ENCODE measurements around the gene LOXL3. TPM values are rescaled to one million over a fixed set of nuclear protein-coding genes. Genes with fewer than 3 reads are reported as not detected.

LOXL3 gene
- total RNA-seq, 4 donors from 2014 or later: 7.2 to 13.2 (median 8.6) TPM

DNA sequence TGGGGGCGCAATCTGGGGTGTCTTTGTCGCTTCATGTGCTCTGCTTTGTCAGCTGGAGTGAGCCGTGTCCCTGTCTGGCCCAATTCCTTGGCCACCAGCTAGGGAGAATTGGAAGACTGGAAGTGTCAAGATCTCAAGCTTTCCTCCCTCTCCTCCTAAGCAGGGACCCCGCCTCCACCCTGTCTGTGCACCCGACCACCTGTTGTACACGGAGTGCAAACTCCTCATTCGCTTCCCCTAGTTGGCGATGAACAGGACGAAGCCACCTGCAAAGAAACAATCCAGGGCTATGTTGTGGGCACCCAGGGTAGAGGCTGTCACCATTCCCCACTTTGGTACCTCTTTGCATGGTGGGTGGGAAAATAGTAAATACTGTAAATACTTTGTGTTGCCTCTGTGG lies 26.0 kb downstream of the LOXL3 start:
- no peaks in the 10 kb centered on the region for H3K9me3 ChIP-seq
- peaks cover 2 to 44% (median 15%) of the 10 kb centered on the region in 3 donors for H3K4me1 ChIP-seq
- ATAC-seq: no peak
- TF ChIP-seq POLR2A (IDR thresholded peaks at IDR 0.05) (no peak), EP300 (IDR thresholded peaks at IDR 0.05) (no peak), POLR2AphosphoS5 (IDR thresholded peaks at IDR 0.05) (no peak)
- TF ChIP-seq, protein P1, sequence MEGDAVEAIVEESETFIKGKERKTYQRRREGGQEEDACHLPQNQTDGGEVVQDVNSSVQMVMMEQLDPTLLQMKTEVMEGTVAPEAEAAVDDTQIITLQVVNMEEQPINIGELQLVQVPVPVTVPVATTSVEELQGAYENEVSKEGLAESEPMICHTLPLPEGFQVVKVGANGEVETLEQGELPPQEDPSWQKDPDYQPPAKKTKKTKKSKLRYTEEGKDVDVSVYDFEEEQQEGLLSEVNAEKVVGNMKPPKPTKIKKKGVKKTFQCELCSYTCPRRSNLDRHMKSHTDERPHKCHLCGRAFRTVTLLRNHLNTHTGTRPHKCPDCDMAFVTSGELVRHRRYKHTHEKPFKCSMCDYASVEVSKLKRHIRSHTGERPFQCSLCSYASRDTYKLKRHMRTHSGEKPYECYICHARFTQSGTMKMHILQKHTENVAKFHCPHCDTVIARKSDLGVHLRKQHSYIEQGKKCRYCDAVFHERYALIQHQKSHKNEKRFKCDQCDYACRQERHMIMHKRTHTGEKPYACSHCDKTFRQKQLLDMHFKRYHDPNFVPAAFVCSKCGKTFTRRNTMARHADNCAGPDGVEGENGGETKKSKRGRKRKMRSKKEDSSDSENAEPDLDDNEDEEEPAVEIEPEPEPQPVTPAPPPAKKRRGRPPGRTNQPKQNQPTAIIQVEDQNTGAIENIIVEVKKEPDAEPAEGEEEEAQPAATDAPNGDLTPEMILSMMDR (IDR thresholded peaks at IDR 0.05): no peak
- H3K27ac ChIP-seq: no peak overlapping the region
- H3K36me3 ChIP-seq: peaks cover 0 to 45% of the 10 kb centered on the region in 2 donors
- H3K27me3 ChIP-seq: no peaks in the 10 kb centered on the region
- no peak overlapping the region for H3K4me3 ChIP-seq
- WGBS, 2 donors (ENCODE audit: low coverage in 1 of 2): 92 to 95% methylated on average over 3 to 5 of the region's 9 CpGs

DNA sequence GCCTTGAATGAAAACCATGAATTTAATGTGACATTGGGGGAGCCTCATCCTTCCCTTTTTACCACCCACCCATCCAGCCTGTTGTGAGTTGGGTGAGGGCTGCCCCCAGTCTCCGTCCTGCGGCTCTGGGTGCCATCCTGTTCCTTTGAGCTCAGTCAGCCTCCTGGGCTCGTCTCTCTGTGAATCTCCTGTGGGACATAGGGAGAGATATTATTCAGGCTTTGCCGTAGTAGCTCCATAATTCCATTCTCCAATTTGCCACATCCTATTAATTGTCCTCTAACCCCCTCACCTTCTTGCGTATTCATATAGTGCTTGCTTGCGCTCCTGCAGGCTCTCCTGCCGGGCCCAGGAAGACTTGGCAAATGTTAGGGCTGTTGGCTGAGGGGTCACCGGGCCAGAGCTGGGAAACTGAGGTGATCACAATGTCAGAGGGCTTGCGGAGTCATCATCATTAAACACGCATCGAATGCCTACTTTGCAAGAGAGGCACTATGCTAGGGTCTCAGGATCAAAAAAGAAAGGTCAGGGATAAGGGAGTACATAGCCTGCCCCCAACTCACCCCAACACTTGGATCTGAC lies 27.0 kb downstream of the LOXL3 start:
- WGBS, 2 donors (ENCODE audit: low coverage in 1 of 2): 83 to 96% methylated on average over 1 to 5 of the region's 11 CpGs

DNA sequence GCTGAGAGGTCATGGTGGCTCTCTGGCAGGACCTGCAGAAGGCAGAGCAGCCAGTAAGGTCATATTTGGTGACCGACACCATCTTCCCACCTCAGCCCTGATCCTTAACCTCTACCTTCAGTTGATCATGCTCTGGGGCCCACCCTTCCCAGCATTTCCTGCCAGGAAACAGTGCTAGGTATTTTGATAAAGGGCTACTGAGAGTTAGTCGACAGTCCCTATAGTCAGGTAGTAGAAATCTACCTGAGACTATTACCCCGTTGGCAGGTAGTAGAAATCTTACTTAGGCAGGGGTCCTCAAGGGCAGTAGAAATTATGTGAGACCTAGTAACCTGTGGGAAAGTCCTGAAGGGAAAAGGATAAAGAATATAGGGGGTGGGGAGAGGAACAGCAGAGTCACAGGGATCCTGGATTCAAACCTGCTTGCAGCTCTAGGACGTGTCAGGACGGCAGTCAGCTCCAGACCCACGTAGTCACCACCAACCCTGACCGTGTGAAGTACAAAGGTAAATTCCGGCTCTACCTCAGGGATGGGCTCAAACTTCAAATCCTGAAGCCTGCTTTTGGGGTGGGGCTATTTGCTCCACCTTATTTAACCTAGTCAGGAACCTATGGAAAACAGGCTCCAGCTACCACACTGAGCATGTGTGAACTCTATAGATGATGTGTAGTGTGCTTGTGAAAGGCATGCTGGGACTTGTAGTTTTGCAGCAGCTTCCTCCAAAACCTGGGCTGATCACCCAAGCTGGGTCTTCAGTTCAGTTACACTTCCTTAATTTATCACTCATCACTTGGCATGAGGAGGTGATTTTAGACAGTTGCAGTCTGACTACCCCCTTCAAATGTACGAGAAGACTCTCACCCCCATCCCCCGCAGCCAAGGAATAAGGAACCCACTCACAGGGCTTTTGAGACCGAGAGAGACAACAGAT lies 27.8 kb downstream of the LOXL3 start, which contains the start of gene DQX1:
TSS of gene DQX1 (minus strand) at position 515 of the 932 bp plus-strand sequence. CDS start at position 13, 502 bp downstream.
- Histone ChIP-seq H3K36me3 (peaks cover 0 to 31% of the 10 kb centered on the region in 2 donors), H3K4me1 (peaks cover 2 to 28% (median 10%) of the 10 kb centered on the region in 3 donors), H3K27ac (no peak within 1 kb of the TSS), H3K27me3 (peaks cover 5% of the 10 kb centered on the region), H3K4me3 (no peak within 1 kb of the TSS), H3K9me3 (no peaks in the 10 kb centered on the region)
- 92 to 94% methylated on average over 6 to 10 of the region's 11 CpGs for WGBS, 2 donors (ENCODE audit: low coverage in 1 of 2)
- no peak for ATAC-seq
- TF ChIP-seq, protein P1 (IDR thresholded peaks at IDR 0.05): no peak
- no peak for TF ChIP-seq EP300 (IDR thresholded peaks at IDR 0.05)
- no peak for TF ChIP-seq POLR2A (IDR thresholded peaks at IDR 0.05)
- TF ChIP-seq POLR2AphosphoS5 (IDR thresholded peaks at IDR 0.05): no peak

More for the DNA sequence above, 27.0 kb downstream of the LOXL3 start:
- ATAC-seq: no peak
- Histone ChIP-seq H3K9me3 (no peaks in the 10 kb centered on the region), H3K4me3 (no peak overlapping the region), H3K27me3 (no peaks in the 10 kb centered on the region), H3K36me3 (peaks cover 0 to 35% of the 10 kb centered on the region in 2 donors), H3K4me1 (peaks cover 2 to 36% (median 15%) of the 10 kb centered on the region in 3 donors), H3K27ac (no peak overlapping the region)
- TF ChIP-seq POLR2A (IDR thresholded peaks at IDR 0.05) (no peak), POLR2AphosphoS5 (IDR thresholded peaks at IDR 0.05) (no peak)
- TF ChIP-seq, protein P1 (IDR thresholded peaks at IDR 0.05): no peak

DNA sequence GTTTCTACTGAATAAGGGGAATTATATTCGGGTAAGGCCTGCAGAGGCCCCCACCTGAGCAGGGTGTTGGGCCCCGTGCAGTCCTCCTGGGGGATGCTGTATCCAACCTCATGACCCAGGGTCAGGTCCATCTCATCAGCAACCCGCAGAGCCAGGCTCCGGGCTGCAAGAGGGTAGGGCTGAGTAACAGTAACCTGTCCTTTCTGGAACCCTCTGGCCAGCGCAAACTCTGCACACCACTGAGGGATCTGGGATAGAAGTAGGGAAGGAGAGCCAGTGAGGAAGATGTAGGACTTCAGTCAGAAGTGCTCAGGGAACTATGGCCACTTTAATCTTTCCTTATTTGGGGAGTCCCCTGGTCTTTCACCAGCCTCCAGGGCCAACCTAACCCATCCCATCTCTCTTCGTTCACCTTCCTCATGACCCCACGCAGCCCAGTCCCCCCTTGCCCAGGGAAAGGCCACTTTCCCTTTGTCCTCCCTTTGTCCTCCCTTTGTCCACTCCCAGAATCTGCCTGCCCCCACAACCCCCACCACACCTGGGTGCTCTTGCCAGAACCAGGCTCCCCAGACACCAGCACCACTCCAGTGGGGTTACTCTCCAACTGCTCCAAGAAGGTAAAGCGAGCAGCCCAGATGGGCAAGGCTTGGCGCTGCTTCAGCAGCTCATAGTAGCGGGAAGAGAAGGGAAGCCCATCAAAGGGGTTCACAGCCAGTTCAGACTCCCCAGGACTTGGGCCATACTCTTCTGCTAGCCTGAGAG lies 28.6 kb downstream of the LOXL3 start:
- H3K36me3 ChIP-seq: peaks cover 0 to 31% of the 10 kb centered on the region in 2 donors
- peaks cover 2 to 20% (median 6%) of the 10 kb centered on the region in 3 donors for H3K4me1 ChIP-seq
- H3K27ac ChIP-seq: no peak overlapping the region
- TF ChIP-seq POLR2A (IDR thresholded peaks at IDR 0.05) (no peak), EP300 (IDR thresholded peaks at IDR 0.05) (no peak), POLR2AphosphoS5 (IDR thresholded peaks at IDR 0.05) (no peak)
- TF ChIP-seq, protein P1 (IDR thresholded peaks at IDR 0.05): no peak
- H3K4me3 ChIP-seq: no peak overlapping the region
- WGBS, 2 donors (ENCODE audit: low coverage in 1 of 2): 96% methylated on average over 6 of the region's 10 CpGs; no CpG with 5 or more reads in 1 of the 2 donors
- peaks cover 14% of the 10 kb centered on the region for H3K27me3 ChIP-seq
- H3K9me3 ChIP-seq: no peaks in the 10 kb centered on the region
- ATAC-seq: no peak
